ENCODE data around the gene CYP4V2. TPM values are rescaled to one million over a fixed set of nuclear protein-coding genes. Genes with fewer than 3 reads are reported as not detected.

The CYP4V2 gene
- polyA plus RNA-seq, 1 donor from 2014 or later: 5.6 TPM

DNA sequence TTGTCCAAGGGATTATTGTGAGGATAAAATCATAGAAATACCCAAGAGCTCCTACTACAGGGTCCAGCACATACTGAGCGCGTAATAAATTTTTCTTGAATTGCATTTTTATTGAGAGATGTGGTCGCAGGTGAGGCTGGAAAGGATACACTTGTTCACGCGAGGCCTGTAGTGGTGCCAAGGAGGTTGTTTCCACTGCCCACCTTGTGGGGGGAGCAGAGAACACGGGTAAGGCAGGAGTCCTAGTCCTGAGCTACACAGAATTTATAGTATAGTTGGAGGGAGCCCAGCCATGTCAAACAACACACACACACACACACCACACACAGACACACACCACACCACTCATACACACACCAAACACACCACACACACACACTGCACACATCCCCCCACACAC is 31.8 kb upstream of the CYP4V2 start:
- Histone ChIP-seq H3K79me2 (replicated peaks; ENCODE audit: insufficient read depth, low read length) (no peaks in the 10 kb centered on the region), H3K27ac (ENCODE audit: low read length) (no peak overlapping the region), H3K9me2 (ENCODE audit: insufficient read depth, low read length) (no peaks in the 10 kb centered on the region), H3K4me2 (ENCODE audit: low read length) (no peak overlapping the region), H3K9ac (ENCODE audit: low read length) (no peak overlapping the region), H3F3A (ENCODE audit: insufficient read depth, low read length, poor library complexity, severe bottlenecking) (no peaks in the 10 kb centered on the region), H3K27me3 (ENCODE audit: insufficient read depth, low read depth, low read length) (no peaks in the 10 kb centered on the region), H2AFZ (ENCODE audit: low read depth, low read length) (no peak overlapping the region), H3K4me3 (ENCODE audit: low read length) (no peak overlapping the region), H3K36me3 (ENCODE audit: insufficient read depth, low read length) (no peaks in the 10 kb centered on the region), H4K20me1 (ENCODE audit: insufficient read depth) (no peaks in the 10 kb centered on the region), H3K9me3 (ENCODE audit: low read length) (no peaks in the 10 kb centered on the region)
- TF ChIP-seq RAD21 (conservative IDR thresholded peaks at IDR 0.05) (no peak), EZH2 (IDR thresholded peaks at IDR 0.05; ENCODE audit: borderline replicate concordance, insufficient read depth, low read length, poor library complexity, severe bottlenecking) (no peak), POLR2AphosphoS5 (IDR thresholded peaks at IDR 0.05) (no peak), MXI1 (conservative IDR thresholded peaks at IDR 0.05; ENCODE audit: poor library complexity, severe bottlenecking) (no peak)

DNA sequence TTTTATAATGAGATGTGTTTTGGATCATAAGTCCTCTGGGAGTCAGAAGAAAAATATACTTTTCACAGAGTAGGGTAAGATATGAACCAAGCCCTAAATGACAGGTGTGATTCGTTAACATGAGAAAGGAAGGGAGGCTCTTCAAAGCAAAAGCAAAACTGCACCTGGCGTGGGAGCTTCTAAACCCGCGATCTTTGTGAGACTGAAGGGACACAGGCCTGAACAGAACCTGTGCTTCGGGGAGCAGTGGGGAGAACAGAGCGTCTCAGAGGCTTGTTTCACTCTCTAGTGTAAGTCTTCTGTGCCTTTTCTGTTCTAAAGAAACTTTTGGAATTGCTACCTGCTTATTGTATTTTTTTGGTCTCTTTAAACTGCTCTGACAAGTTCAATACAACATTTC is 30.2 kb upstream of the CYP4V2 start:
- Histone ChIP-seq H3K9ac (ENCODE audit: low read length) (no peak overlapping the region), H3K27me3 (ENCODE audit: insufficient read depth, low read depth, low read length) (no peaks in the 10 kb centered on the region), H3K79me2 (replicated peaks; ENCODE audit: insufficient read depth, low read length) (no peaks in the 10 kb centered on the region), H4K20me1 (ENCODE audit: insufficient read depth) (no peaks in the 10 kb centered on the region), H2AFZ (ENCODE audit: low read depth, low read length) (no peak overlapping the region), H3K9me3 (ENCODE audit: low read length) (no peaks in the 10 kb centered on the region), H3F3A (ENCODE audit: insufficient read depth, low read length, poor library complexity, severe bottlenecking) (no peaks in the 10 kb centered on the region), H3K36me3 (ENCODE audit: insufficient read depth, low read length) (no peaks in the 10 kb centered on the region), H3K27ac (ENCODE audit: low read length) (no peak overlapping the region), H3K4me3 (ENCODE audit: low read length) (no peak overlapping the region), H3K4me2 (ENCODE audit: low read length) (no peak overlapping the region), H3K9me2 (ENCODE audit: insufficient read depth, low read length) (no peaks in the 10 kb centered on the region)
- no peak for TF ChIP-seq EP300 (conservative IDR thresholded peaks at IDR 0.05; ENCODE audit: poor library complexity, severe bottlenecking)
- no peak for TF ChIP-seq POLR2AphosphoS5 (IDR thresholded peaks at IDR 0.05)
- TF ChIP-seq RAD21 (conservative IDR thresholded peaks at IDR 0.05): no peak
- TF ChIP-seq, protein P1, sequence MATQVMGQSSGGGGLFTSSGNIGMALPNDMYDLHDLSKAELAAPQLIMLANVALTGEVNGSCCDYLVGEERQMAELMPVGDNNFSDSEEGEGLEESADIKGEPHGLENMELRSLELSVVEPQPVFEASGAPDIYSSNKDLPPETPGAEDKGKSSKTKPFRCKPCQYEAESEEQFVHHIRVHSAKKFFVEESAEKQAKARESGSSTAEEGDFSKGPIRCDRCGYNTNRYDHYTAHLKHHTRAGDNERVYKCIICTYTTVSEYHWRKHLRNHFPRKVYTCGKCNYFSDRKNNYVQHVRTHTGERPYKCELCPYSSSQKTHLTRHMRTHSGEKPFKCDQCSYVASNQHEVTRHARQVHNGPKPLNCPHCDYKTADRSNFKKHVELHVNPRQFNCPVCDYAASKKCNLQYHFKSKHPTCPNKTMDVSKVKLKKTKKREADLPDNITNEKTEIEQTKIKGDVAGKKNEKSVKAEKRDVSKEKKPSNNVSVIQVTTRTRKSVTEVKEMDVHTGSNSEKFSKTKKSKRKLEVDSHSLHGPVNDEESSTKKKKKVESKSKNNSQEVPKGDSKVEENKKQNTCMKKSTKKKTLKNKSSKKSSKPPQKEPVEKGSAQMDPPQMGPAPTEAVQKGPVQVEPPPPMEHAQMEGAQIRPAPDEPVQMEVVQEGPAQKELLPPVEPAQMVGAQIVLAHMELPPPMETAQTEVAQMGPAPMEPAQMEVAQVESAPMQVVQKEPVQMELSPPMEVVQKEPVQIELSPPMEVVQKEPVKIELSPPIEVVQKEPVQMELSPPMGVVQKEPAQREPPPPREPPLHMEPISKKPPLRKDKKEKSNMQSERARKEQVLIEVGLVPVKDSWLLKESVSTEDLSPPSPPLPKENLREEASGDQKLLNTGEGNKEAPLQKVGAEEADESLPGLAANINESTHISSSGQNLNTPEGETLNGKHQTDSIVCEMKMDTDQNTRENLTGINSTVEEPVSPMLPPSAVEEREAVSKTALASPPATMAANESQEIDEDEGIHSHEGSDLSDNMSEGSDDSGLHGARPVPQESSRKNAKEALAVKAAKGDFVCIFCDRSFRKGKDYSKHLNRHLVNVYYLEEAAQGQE (IDR thresholded peaks at IDR 0.05; ENCODE audit: borderline replicate concordance): no peak
- TF ChIP-seq EZH2 (IDR thresholded peaks at IDR 0.05; ENCODE audit: borderline replicate concordance, insufficient read depth, low read length, poor library complexity, severe bottlenecking): no peak
- no peak for TF ChIP-seq MXI1 (conservative IDR thresholded peaks at IDR 0.05; ENCODE audit: poor library complexity, severe bottlenecking)
- TF ChIP-seq, protein P2, sequence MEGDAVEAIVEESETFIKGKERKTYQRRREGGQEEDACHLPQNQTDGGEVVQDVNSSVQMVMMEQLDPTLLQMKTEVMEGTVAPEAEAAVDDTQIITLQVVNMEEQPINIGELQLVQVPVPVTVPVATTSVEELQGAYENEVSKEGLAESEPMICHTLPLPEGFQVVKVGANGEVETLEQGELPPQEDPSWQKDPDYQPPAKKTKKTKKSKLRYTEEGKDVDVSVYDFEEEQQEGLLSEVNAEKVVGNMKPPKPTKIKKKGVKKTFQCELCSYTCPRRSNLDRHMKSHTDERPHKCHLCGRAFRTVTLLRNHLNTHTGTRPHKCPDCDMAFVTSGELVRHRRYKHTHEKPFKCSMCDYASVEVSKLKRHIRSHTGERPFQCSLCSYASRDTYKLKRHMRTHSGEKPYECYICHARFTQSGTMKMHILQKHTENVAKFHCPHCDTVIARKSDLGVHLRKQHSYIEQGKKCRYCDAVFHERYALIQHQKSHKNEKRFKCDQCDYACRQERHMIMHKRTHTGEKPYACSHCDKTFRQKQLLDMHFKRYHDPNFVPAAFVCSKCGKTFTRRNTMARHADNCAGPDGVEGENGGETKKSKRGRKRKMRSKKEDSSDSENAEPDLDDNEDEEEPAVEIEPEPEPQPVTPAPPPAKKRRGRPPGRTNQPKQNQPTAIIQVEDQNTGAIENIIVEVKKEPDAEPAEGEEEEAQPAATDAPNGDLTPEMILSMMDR (IDR thresholded peaks at IDR 0.05; ENCODE audit: poor library complexity, severe bottlenecking): no peak
- TF ChIP-seq SMC3 (conservative IDR thresholded peaks at IDR 0.05; ENCODE audit: poor library complexity): no peak
- no peak for TF ChIP-seq TAF1 (IDR thresholded peaks at IDR 0.05; ENCODE audit: low read depth)
